DND-41 (cell line): Measurements from ENCODE around the gene CHN1.
A peak's percentile ranks its signal among the peaks of the same experiment; 100 is the strongest.

Source experiments
- EZH2 ChIP-seq: IDR thresholded peaks from 3 replicates; pipeline ENCODE4 v1.6.1; 2012; ENCODE audit warnings: borderline replicate concordance, low read depth, mild to moderate bottlenecking, moderate library complexity, low read length, inconsistent platforms; ENCODE audit not compliant: severe bottlenecking
- TF ChIP-seq, protein P1 (sequence below): IDR thresholded peaks from 2 replicates; pipeline ENCODE4 v1.5.1; 2012; ENCODE audit warnings: borderline replicate concordance, low read length, moderate library complexity, mild to moderate bottlenecking; ENCODE audit not compliant: poor library complexity, severe bottlenecking; ENCODE audit errors: extremely low read depth

DNA sequence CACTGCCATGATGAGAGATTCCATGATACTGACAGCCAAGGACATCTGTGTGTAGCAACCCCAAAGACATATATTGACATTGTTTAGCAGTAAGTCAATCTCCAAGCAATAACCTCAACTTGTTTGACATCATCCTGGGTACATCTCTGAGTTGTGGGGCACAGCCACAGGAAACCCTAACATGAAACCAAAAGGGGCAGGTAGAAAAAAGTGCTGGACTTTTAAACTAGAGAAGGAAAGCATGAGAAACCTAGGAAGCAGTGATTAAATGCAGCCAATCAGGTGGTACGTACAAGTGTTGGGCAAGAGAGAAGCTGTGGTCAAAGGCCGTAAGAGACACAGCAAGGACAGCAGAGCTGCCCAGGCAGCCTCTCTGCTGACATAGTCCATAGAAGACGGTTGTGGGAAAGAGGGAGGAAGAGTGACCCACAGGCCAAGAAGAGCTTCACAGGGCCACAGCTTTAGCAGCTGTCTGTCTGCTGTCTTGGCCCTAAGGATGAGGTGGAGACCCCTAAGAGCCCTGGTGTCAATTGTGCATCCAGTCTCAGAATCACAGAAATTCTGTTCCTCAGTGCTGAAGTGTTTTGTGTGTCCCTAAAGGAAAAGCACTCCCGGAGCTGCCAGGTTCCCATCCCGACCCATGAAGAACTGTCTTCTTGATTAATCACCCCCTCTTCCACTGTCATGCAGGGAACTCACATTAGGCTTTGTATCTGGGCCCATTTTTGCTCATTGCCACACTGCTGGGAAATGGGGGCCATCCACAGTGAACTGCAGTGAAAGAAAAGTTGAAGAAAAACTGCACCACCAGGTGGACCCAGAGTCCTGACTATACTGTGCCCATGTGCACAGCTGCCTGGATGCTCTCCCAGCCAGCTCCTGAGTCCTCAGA lies 25.4 kb upstream of the CHN1 start:
- TF ChIP-seq, protein P1, sequence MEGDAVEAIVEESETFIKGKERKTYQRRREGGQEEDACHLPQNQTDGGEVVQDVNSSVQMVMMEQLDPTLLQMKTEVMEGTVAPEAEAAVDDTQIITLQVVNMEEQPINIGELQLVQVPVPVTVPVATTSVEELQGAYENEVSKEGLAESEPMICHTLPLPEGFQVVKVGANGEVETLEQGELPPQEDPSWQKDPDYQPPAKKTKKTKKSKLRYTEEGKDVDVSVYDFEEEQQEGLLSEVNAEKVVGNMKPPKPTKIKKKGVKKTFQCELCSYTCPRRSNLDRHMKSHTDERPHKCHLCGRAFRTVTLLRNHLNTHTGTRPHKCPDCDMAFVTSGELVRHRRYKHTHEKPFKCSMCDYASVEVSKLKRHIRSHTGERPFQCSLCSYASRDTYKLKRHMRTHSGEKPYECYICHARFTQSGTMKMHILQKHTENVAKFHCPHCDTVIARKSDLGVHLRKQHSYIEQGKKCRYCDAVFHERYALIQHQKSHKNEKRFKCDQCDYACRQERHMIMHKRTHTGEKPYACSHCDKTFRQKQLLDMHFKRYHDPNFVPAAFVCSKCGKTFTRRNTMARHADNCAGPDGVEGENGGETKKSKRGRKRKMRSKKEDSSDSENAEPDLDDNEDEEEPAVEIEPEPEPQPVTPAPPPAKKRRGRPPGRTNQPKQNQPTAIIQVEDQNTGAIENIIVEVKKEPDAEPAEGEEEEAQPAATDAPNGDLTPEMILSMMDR, result peak; percentile 56
- TF ChIP-seq EZH2, result no peak
